ENCODE measurements around the gene XPR1. TPM values are rescaled to one million over a fixed set of nuclear protein-coding genes. Genes with fewer than 3 reads are reported as not detected.

The XPR1 gene
- total and polyA plus RNA-seq, 2 of the 8 experiments (the other 6 are each of a cell fraction or from before 2014, with no cell fraction given): 28.6 to 43.9 TPM

DNA sequence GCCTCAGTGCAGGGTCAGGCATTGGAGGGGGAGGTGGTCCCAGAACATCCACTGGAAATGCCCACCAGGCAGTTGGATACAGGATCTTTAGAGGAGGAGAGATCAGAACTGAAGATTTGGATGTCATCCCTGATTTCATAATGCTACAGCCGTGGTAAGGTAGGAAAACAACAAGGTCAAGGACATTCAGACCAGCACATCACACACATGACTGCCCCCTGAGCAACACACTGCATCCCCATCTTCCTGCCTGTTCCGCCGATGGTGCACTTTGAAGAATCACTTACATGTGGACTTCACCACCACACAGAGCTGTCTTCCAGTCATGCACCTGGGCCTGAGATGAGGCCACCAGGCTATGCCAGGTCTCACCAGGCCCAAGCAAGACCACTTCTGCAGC lies 297.6 kb downstream of the XPR1 start:
- Histone ChIP-seq H4K20me1 (replicated peaks in 1 of 2; ENCODE audit: control insufficient read depth in 1 of 2, insufficient read depth in 2 of 2, low read length in 2 of 2) (no peaks in the 10 kb centered on the region), H2BK12ac (ENCODE audit: low read depth, low read length) (no peak overlapping the region), H3K27me3 (replicated peaks in 1 of 4; ENCODE audit: control insufficient read depth in 3 of 4, extremely low read depth in 1 of 4, insufficient read depth in 3 of 4, low read length in 3 of 4) (no peaks in the 10 kb centered on the region), H3K18ac (ENCODE audit: extremely low read depth, low read length) (no peak overlapping the region), H3K9ac (replicated peaks in 1 of 4; ENCODE audit: extremely low read depth in 1 of 4, low read depth in 3 of 4, low read length in 3 of 4) (no peak overlapping the region), H4K91ac (replicated peaks; ENCODE audit: insufficient read length, low read length) (no peak overlapping the region), H3K56ac (replicated peaks; ENCODE audit: insufficient read length, low read depth, low read length) (no peak overlapping the region), H3K4ac (replicated peaks; ENCODE audit: insufficient read length, low read depth, low read length) (no peak overlapping the region), H3K14ac (ENCODE audit: insufficient read length) (no peak overlapping the region), H2BK15ac (ENCODE audit: low read length) (0 out of 2 replicates have a peak overlapping the region, but pooled peaks have one; percentile 26), H2BK5ac (ENCODE audit: low read depth, low read length) (no peak overlapping the region), H3K36me3 (ENCODE audit: control insufficient read depth in 2 of 4, insufficient read depth in 4 of 4, low read length in 3 of 4) (peaks cover 0 to 3% (median under 1%) of the 10 kb centered on the region in 4 experiments; a peak in 1 of 8 replicates), H4K8ac (ENCODE audit: extremely low read depth, insufficient read depth, low read length) (no peak overlapping the region), H3K23ac (ENCODE audit: insufficient read length) (no peak overlapping the region), H3K79me1 (ENCODE audit: low read depth, low read length) (no peaks in the 10 kb centered on the region), H2AFZ (ENCODE audit: low read length) (no peak overlapping the region), H2BK120ac (replicated peaks; ENCODE audit: low read depth, low read length) (no peak overlapping the region), H3K79me2 (ENCODE audit: control insufficient read depth in 1 of 2, insufficient read depth in 2 of 2, low read length in 2 of 2) (no peaks in the 10 kb centered on the region), H3K23me2 (ENCODE audit: low read depth, low read length) (no peaks in the 10 kb centered on the region), H3K27ac (ENCODE audit: low read depth, low read length) (no peak overlapping the region), H2BK20ac (ENCODE audit: low read length) (no peak overlapping the region), H3K9me3 (ENCODE audit: insufficient read depth in 2 of 2, low read depth in 1 of 2, low read length in 1 of 2) (no peaks in the 10 kb centered on the region), H3K4me3 (ENCODE audit: extremely low read depth in 1 of 4, insufficient read depth in 2 of 4, low read depth in 3 of 4, low read length in 4 of 4) (no peak overlapping the region), H2AK5ac (ENCODE audit: low read depth, low read length) (no peak overlapping the region), H3K4me2 (ENCODE audit: insufficient read depth in 1 of 2, low read depth in 2 of 2, low read length in 2 of 2) (no peak overlapping the region), H3K4me1 (replicated peaks in 1 of 4; ENCODE audit: control insufficient read depth in 3 of 4, insufficient read depth in 4 of 4, low read length in 3 of 4) (peaks cover 11 to 32% (median 20%) of the 10 kb centered on the region in 4 experiments), H4K5ac (ENCODE audit: insufficient read length, low read depth, low read length) (no peak overlapping the region)
- no peak for FAIRE-seq
- ChIA-PET CTCF (ENCODE audit: partially characterized antibody) (interaction anchor here (1.3 to 2.9 kb wide), 3 partner anchors 9 to 11 kb away, joined by 3 to 10 read pairs (median 9); no protein-coding TSS in a partner anchor), POLR2A (ENCODE audit: partially characterized antibody) (no interaction called here)
- 85% methylated on average over 3 of the region's 3 CpGs; no CpG with 5 or more reads in 1 of the 2 experiments for WGBS, 2 experiments (ENCODE audit: extremely low coverage in 1 of 2, insufficient coverage in 1 of 2, insufficient read length in 1 of 2, insufficient replicate concordance in 2 of 2, low coverage in 1 of 2, low lambda C conversion rate in 2 of 2, missing lambda C conversion rate in 1 of 2)
- no peak for DNase-seq (ENCODE audit: low read depth in 1 of 2, low spot score in 2 of 2)
- TF ChIP-seq RFX5 (IDR thresholded peaks at IDR 0.05; ENCODE audit: borderline replicate concordance, low read depth, low read length) (no peak), POU5F1 (IDR thresholded peaks at IDR 0.05; ENCODE audit: low read depth, low read length) (no peak), RBBP5 (IDR thresholded peaks at IDR 0.05; ENCODE audit: borderline replicate concordance, low read depth, low read length) (no peak), FOSL1 (IDR thresholded peaks at IDR 0.05; ENCODE audit: insufficient read depth, low read depth, low read length) (no peak), SAP30 (IDR thresholded peaks at IDR 0.05; ENCODE audit: insufficient read depth, insufficient replicate concordance, low read length) (no peak)
- TF ChIP-seq, protein P1, sequence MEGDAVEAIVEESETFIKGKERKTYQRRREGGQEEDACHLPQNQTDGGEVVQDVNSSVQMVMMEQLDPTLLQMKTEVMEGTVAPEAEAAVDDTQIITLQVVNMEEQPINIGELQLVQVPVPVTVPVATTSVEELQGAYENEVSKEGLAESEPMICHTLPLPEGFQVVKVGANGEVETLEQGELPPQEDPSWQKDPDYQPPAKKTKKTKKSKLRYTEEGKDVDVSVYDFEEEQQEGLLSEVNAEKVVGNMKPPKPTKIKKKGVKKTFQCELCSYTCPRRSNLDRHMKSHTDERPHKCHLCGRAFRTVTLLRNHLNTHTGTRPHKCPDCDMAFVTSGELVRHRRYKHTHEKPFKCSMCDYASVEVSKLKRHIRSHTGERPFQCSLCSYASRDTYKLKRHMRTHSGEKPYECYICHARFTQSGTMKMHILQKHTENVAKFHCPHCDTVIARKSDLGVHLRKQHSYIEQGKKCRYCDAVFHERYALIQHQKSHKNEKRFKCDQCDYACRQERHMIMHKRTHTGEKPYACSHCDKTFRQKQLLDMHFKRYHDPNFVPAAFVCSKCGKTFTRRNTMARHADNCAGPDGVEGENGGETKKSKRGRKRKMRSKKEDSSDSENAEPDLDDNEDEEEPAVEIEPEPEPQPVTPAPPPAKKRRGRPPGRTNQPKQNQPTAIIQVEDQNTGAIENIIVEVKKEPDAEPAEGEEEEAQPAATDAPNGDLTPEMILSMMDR (IDR thresholded peaks at IDR 0.05; ENCODE audit: control extremely low read depth in 1 of 3, insufficient read depth in 1 of 3, low read depth in 1 of 3, low read length in 3 of 3): no peak

Data from H1 (cell line).